NOMO-1 treated with DMSO at 0.1 percent for 48 hours (cell line): ENCODE measurements around the gene PTRHD1.
"Not testable (repeated sequence)": the region's sequence is repeated elsewhere in the genome, so short reads cannot be mapped to it uniquely, and the experiment has no call there.

ENCODE experiments used
- DNase-seq: peaks from one replicate; lab custom pipeline; 2025; ENCODE audit not compliant: unreplicated experiment; lab: John Stamatoyannopoulos, UW

PTRHD1 gene, protein sequence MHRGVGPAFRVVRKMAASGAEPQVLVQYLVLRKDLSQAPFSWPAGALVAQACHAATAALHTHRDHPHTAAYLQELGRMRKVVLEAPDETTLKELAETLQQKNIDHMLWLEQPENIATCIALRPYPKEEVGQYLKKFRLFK

DNA sequence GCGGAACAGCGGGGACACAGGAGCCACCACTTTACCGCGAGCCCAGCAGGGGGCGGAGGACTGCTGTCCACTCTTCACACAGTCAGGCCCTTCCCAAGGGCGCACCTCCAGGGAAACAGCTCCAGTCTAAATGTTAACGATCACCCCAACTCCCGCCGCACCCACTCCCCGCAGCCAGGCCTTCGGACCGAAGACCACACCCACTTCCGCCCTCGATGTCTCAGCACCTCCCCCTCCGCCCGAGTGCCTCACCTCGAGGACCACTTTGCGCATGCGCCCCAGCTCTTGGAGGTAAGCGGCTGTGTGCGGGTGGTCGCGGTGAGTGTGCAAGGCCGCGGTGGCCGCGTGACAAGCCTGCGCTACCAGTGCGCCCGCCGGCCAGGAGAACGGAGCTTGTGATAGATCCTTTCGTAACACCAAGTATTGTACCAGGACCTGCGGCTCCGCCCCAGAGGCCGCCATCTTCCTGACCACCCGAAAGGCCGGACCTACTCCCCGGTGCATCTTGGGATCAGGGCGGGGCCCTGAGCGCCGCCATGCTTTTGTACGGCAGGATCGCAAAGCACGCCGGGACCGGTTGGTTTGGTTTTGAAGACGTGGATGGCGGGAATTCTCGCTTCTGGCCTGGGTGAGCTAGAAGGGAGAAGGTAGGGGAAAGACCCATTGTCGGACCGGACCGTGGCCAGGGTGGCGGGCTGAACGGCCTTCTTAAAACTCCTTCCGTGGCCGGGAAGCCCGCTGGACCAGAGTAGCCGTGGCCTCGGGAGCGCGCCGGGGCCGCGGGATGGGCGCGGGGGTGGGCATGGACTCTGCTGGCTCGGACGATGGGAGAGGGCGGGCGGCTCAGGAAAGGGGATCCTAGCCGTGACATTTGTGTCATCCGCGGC, at the start of gene PTRHD1, which contains the start of gene CENPO:
Gene PTRHD1 (minus strand): TSS at position 518 of the 887 bp plus-strand sequence. CDS start 14 bp downstream, at position 504.
Gene CENPO (plus strand): TSS at position 552 of the 887 bp plus-strand sequence. CDS start 495 bp downstream, outside the sequence.
- DNase-seq = peak; percentile 92

DNA sequence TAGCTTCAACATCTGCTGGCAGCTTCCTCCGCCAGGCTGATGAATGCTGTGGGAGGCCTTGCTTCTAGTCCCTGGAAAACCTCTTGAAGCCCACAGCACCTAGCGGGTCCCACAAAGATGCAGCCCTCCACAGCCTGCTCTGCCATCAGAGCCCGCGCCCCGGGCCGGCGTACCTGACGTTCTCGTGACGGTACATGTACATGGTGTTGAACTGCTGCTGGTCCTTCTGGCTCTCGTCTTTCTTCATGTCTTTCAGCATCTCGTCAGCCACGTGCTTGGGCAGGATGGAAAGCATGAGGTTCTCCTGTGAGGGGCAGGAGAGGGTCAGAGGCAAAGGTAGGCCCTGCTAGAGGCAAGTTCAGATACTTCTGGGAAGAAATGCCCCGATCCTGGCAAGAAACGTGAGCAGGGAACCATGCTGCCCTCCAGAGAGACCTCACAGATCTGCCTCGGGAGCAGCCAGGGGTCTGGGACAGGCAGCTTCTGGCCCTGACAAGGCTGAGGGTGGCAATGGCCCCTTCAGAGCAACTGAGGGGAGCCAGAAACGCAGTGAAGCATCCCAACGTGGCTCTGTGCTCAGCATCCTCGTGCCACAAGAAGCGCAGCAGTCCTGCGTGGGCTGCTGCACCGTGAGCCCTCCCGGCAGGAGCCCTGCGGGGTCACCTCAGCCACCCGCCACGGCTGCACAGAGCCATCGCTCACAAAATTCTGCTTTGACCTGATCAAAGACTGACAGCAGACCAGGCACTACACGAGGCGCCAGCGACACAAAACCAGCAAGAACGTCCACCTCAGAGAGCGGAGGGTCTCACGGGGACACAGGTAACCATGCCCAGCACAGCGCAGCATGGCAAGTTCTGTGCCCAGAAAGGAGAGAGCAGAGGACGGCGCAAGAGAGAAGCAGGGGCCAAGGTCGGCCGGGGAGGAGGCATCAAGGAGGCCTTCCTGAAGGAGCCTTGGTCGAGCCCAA, 49.2 kb upstream of the PTRHD1 start:
- no peak for DNase-seq

DNA sequence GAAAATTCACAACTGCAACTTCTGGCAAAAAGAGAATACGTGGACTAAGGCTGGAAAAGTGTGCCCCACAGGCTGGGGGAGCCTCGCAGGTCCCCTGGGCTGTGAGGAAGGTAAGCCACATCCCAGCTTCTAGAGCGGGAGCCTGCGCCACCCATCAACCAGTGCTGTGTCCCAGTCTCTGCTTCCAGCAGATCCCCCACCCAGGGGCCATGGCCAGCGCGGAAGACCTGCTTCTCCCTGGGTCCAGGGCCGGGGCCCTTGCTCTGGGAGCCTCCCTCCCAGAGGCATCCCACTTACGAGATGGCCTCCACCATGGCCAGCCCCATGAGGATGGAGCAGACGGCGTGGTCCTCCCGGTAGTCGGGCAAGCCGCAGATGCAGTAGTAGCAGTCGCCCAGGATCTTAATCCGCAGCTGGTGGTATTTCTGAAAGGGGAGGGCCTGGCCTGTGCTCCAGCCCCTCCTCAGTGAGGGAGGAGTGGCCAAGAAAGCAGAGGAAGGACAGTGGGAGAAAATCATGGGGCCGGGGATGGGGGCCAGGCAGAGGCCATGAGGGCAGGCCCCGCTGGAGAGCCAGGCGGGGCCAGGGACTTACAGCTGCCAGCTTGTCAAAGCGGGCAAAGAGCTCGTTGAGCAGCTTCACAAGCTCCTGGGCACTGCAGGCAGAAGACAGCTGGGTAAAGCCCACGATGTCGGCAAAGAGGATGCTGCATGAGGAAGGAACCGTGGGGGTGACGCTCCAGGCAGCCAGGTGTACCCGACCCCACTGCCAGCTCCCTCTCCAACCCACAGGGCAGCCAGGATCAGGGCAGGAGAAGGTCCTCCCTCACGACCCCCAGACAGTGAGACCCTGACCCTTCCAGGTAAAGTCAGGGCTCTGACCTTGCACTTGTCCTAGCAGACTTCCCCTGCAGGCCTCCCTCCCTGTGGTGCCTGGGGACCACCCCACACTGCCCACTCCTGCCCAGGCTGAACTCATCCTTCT, 48.1 kb upstream of the PTRHD1 start:
- DNase-seq = no peak

DNA sequence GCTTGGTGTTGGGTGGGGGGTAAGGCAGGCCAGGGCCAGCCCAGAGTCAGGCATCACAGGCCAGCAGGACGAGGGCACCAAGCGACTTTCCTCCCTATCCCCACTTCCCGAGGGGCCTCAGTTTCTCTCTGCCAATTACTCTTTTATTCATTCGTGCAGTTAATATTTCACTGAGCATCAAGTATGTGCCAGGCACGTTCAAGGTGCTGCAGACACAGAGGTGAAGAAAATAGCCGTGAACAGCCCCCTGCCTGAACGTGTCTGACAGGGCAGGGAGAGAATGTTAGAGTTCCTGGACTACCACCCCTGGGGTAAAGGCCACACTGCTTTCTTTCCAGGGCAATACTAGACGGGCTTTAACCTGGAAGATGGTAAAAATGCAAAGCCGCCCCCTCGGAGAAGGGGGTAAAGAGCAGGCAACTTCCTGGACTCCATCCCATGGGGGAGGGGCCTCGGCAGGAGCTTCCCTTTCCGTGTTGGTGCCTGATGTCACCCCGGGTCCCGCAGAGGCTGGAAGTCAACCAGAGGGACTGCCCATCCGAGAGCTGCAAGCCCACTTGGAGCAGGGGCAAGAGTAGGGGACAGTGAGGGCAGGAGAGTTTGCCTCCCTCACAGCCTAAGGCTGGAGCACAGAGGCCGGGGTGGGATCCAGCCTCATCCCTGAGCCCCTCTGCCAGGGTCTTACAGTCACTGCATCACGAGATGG, 47.1 kb upstream of the PTRHD1 start:
- no peak for DNase-seq

DNA sequence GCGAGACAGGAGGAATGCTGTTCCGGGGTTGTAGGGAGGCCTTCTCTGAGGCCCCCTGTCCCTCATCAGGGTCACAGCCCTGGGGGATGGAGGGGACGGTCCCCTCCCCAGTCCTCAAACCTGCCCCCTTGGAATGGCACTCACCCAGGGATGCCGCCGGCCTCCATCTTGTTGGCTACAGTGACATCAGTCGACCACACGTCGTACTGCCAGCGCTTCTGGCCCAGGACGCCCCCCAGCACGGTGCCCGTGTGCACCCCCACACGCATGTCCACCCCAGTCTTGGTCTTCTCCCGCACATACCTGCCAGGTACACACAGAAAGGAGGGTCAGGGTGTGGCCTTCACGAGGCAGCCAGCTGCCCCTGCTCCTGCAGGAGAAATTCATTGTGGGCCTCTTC, 46.5 kb upstream of the PTRHD1 start:
- no peak for DNase-seq

DNA sequence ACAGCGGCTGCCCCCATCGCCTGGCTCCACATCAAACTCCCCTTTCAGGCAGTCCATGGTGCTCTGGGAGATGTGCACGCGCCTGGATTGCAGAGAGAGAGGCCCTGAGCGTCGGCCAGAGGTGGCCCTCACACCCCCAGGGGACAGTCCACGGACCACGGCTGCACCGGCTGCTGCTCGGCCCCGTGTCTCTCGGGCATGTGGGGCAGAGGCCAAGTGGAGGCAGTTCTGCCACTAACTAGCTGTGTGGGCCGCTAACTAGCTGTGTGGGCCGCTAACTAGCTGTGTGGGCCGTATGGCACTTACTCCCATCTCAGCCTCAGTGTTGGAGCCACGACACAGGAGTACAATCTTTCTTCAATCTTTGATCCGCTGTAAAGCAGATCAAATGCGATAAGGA, 45.4 kb upstream of the PTRHD1 start:
- no peak for DNase-seq

DNA sequence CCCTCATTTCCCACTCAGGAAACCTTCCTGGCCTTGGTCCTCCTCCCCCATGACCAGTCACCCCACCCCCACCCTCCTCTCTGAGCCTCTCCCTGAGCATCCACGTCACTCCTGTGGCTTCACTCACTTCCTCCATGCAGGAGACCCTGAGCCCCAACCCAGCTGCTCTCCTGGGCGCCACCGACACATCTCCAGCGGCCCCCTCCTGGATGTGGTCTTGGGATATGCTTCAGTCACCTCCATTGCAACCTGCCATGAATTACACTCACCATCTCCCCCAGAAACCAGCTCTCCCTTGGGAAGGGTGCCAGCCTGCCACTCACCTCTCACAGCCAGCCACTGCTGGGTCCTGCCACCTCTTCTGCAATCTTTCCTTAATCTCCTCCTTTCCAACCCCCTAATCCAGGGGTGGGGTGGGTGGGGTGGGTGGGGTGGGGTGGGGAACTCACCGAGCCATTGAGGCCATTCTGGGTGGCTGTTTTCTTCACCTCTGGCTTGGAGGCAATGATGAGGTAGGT, 44.9 kb upstream of the PTRHD1 start:
- no peak for DNase-seq

DNA sequence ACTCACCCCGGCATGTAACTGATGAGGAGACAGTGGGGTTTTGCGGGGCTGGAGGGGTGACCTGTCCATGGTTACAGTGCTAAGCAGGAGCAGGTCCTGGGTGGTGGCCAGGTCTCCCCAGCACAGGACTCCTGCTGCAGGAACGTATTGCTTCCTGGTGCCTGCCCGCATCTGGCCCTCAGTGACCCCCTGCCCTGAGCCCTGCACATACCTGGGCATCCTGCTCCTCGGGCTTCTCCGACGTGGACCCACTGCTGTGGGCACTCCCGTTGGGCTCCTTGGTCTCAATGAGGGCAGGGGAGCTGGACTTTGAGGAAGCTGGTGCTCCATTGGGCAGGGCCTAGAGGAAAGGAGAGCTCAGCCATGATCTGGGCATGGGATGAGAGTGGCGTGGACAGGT, 43.5 kb upstream of the PTRHD1 start:
- no peak for DNase-seq

DNA sequence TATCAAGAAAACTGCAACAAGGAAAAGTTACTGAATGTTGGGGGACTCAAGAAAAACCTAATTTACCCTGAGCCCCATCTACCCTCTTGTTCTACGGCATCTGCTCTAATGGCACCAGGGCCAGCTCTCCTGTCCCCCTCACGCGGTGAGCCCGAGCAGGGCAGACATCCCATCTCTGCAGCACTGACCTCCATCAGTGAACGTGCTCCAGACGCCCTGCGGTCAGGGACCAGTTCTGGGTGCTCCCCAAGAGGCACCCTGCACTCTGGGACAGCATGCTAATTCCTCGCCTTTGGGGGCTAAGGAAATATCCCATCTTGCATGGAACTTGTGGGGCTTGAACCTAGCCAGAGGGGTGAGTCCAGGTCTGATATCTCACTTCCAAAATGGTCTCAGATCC, 43.0 kb upstream of the PTRHD1 start:
- DNase-seq = no peak

DNA sequence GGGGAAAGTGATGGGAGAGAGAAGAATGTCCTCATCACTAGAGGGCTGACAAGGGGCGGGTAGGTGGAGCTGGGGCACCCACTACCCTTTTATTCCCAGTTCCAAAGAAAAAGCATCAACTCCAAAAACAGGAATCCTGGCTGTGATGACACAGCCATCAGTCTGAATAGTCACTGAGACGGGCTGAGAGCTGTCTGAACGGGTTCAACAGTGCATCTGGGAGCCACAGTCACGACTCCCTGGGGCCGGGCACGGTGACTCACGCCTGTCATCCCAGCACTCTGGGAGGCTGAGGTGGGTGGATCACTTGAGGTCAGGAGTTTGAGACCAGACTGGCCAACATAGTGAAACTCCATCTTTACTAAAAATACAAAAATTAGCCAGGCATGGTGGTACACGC, 42.2 kb upstream of the PTRHD1 start:
- not testable (repeated sequence) for DNase-seq

DNA sequence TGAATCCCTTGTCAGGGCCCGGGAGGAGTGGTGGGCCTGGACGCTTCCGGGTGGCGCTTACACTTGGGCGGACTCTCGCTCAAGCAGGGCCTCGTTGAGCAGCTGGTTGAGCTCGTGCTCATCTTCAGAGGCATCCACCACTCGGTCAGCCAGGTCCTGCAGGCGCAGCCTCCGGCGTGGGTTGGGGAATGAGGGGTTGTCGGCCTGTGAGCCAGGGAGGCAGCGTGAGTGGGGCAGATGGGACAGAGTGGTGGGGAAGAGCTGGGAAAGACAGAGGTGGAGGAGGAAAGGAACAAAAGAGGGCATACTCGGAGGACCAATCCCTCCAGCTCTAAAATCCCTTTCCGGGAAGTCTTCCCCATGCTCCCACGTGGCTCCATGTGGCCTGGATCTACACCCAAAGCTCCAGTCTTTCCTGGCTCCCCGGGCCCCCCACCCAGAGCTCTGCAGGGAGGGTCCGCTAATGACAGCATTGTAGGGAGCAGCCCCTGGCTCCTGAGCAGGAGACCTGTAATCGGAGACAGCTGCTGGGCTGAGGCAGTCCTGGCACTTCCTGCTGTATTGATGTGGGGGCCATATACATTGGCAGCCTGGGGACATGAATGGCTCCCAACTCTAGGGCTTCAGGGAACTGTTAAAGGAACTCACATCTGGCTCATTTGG, 41.7 kb upstream of the PTRHD1 start:
- DNase-seq = no peak

DNA sequence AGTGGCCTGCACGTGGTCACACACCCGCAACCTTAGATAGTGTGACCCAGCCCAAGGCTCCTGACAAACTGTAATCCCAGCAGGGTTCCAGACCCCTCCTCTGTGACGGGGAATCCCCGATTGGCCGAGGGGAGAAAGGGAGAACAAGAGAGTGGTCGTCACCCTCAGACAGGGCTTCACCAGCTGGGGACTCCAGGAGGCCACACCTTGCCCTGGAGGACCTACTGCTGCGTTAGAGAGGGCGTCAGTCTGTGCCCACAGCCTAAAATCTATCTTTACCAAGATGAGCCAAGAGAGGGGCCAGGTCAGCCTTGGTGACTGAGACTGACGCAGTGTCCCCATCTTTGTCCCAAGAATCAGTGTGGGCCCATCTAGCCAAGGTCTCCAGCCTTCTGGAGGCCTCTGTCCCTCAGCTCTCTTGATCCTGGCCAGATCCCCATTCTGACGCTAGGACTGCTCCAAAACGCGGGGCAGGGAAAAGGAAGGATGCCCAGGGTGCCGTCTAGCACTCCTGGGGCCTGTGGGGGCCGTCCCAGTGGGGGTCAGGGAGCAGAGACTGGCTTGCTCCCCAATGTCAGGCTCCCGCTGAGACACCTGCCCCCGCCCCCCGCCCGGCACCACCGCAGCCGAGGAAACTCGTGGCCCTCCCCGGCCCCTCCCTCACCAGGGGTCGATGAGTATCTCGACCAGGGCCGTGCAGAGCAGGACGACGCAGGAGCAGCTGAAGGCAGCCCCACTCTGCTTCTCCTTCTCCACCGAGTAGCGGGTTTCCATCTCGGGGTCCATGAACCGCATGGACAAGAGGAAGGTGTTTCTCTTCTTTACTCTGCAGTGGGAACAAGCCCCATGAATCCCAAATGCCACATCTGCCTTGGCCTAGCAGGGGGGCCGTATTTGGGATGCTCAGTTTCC, 40.9 kb upstream of the PTRHD1 start:
- no peak for DNase-seq

DNA sequence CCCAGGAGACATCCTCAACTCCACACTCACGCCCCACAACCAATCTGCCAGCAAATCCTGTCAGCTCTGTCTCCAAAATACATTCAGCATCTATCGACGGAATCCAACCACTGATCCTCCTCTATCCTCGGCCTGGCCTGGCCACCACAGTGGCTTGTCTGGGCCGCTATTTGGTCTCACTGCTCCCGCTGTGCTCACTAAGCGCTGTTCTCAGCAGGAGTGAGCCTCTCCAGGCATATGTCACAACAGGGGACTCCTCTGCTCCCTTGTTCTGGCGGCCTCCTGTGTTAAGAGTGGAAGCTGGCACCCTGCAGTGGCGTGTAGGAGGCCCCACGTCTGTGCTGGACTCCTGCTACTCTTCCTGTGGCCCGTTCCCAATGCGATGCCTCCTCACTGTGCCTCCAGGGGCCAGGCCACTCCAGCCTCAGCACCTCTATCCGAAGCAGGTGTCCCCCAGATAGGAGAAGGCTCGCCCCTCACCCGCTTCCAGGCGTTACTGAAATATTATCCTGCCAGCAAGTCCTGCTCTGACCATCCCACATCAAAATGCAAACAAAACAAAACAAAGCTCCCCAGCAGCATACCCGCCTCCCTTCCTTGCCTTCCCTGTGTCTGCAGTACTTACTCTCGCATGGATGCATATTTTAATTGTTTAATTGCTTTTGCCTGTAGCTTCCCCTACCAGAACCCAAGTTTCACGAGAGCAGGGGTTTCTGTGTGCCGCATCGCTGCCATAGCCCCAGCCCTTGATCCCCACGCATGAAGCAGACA, 39.9 kb upstream of the PTRHD1 start:
- no peak for DNase-seq

DNA sequence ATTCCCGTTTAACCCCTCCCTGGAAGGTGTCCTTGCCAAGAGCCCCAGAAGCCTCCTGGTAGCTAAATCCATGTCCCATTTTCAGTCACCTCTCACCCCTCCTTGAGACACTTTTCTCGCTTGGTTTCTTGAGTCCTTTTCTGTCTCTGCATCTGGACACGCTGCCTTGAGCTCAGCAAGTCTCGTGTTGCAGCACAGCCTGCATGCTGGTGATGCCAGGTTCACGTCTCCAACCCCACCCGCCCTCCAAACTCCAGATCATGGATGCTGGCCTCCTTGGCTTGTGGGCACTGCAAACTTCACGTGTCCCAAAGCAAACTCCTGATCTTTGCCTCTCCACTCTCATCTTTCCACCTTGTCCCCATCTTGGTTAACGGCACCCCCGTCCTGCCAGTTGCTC, 39.3 kb upstream of the PTRHD1 start:
- DNase-seq = no peak

DNA sequence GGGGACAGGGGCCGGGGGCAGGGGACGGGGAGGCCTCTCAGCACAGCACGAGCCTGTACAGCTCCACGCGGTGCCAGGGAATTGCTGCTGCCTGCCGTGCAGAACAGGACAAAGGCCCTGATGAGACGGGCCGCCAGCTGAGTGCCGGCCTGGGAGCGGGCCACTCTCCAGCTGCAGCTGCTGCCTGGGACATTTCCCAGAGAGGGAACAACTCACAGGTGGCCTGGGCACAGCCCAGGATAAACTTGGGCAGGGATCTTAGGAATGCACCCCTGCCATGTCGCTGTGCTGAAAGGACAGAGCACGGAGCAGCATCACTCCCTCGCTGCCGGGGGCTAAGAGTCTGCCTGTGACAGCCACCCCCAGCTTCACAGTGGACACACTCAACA, 38.9 kb upstream of the PTRHD1 start:
- no peak for DNase-seq

DNA sequence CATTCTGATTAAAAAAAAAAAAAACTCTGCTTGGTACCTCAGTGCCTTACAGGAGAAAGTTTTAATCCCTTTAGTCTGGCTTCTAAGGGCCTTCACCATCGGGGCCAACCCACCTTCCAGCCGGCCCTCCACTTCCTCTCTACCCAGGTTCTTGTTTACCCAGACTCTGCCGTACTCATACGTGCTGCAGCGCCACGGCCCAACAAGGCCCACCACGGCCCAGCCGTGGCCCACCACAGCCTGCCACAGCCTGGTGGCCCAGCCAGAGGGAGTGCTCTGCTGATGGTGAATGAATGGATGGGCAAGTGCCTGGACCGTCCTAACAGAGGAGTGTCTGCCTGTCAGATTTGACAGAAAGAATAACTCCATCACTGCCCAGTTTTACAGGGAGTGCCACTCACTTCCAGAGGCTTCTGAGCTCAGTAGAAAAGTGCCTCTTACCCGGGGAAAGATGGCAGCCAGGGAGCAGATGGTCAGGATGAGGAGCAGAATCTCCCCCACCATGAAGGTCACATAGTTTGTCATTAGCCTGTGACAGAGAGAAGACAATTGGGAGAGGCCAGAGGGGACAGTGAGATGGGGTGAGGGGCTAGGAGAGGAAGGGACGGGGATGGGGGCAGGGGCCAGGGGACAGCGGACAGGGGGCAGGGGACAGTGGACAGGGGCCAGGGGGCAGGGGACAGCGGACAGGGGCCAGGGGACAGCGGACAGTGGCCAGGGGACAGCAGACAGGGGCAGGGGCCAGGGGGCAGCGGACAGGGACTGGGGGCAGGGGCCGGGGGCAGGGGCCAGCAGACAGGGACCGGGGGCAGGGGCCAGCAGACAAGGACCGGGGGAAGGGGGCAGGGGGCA, 38.3 kb upstream of the PTRHD1 start:
- DNase-seq = no peak
